H9 (cell line): ENCODE results near the gene CNNM4. TPM values are rescaled to one million over a fixed set of nuclear protein-coding genes. Genes with fewer than 3 reads are reported as not detected.

Experiments
- DNase-seq: peaks from one replicate; pipeline ENCODE4 v3.0.0-alpha.2; 2017
- H2AFZ ChIP-seq: one replicate; pipeline ENCODE4 v1.6.1; 2013; ENCODE audit warnings: mild to moderate bottlenecking, low read length, control low read depth, moderate library complexity
- H2AK5ac ChIP-seq: 2 replicates; pipeline ENCODE4 v1.6.1; 2013; ENCODE audit warnings: low read length, control low read depth, mixed read lengths; ENCODE audit not compliant: insufficient read length
- H2BK120ac ChIP-seq: one replicate; pipeline ENCODE4 v1.6.1; 2013; ENCODE audit warnings: low read depth, mild to moderate bottlenecking, low read length, control low read depth, inconsistent platforms; ENCODE audit not compliant: poor library complexity, severe bottlenecking
- H2BK12ac ChIP-seq: 2 replicates; pipeline ENCODE4 v1.6.1; 2013; ENCODE audit warnings: low read length, control low read depth, mixed read lengths, low read depth; ENCODE audit not compliant: insufficient read length
- H2BK15ac ChIP-seq: 2 replicates; pipeline ENCODE4 v1.6.1; 2013; ENCODE audit warnings: low read depth, low read length, control low read depth
- H2BK20ac ChIP-seq: one replicate; pipeline ENCODE4 v1.6.1; 2013; ENCODE audit warnings: low read depth, mild to moderate bottlenecking, low read length, control low read depth, inconsistent platforms; ENCODE audit not compliant: poor library complexity, severe bottlenecking
- H2BK5ac ChIP-seq: 2 replicates; pipeline ENCODE4 v1.6.1; 2013; ENCODE audit warnings: low read length, control low read depth, mixed read lengths; ENCODE audit not compliant: insufficient read length
- H3K14ac ChIP-seq: 2 replicates; pipeline ENCODE4 v1.6.1; 2013; ENCODE audit warnings: low read length, control low read depth; ENCODE audit not compliant: insufficient read depth
- H3K18ac ChIP-seq: 2 replicates; pipeline ENCODE4 v1.6.1; 2013; ENCODE audit warnings: low read depth, mild to moderate bottlenecking, mixed read lengths, low read length, control low read depth; ENCODE audit not compliant: insufficient read length
- H3K23ac ChIP-seq: 2 replicates; pipeline ENCODE4 v1.6.1; 2013; ENCODE audit warnings: low read length, control low read depth, mixed read lengths, low read depth; ENCODE audit not compliant: insufficient read length
- H3K23me2 ChIP-seq: 2 replicates; pipeline ENCODE4 v1.6.1; 2013; ENCODE audit warnings: low read depth, mild to moderate bottlenecking, mixed read lengths, low read length, control low read depth; ENCODE audit not compliant: insufficient read length, poor library complexity, severe bottlenecking
- H3K27ac ChIP-seq: 2 replicates; pipeline ENCODE4 v1.5.1; 2013; ENCODE audit warnings: low read length, control low read depth, mixed read lengths, low read depth; ENCODE audit not compliant: insufficient read length
- H3K27me3 ChIP-seq: 2 replicates; pipeline ENCODE4 v1.6.1; 2013; ENCODE audit warnings: low read length, control low read depth, inconsistent platforms; ENCODE audit not compliant: insufficient read depth
- H3K4ac ChIP-seq: 2 replicates; pipeline ENCODE4 v1.6.1; 2013; ENCODE audit warnings: low read depth, mild to moderate bottlenecking, control low read depth, inconsistent platforms, low read length, moderate library complexity
- H3K4me1 ChIP-seq: 2 replicates; pipeline ENCODE4 v1.6.1; 2013; ENCODE audit warnings: low read length, control low read depth, inconsistent platforms; ENCODE audit not compliant: insufficient read depth
- H3K4me2 ChIP-seq: 2 replicates; pipeline ENCODE4 v1.6.1; 2013; ENCODE audit warnings: low read length, control low read depth, mixed read lengths; ENCODE audit not compliant: insufficient read length, insufficient read depth
- H3K56ac ChIP-seq: 2 replicates; pipeline ENCODE4 v1.6.1; 2013; ENCODE audit warnings: low read depth, mild to moderate bottlenecking, mixed read lengths, low read length, control low read depth; ENCODE audit not compliant: insufficient read length
- H3K79me1 ChIP-seq: 2 replicates; pipeline ENCODE4 v1.6.1; 2013; ENCODE audit warnings: low read depth, mild to moderate bottlenecking, moderate library complexity, low read length, control low read depth, inconsistent platforms; ENCODE audit not compliant: insufficient read depth, poor library complexity, severe bottlenecking
- H3K79me2 ChIP-seq: 2 replicates; pipeline ENCODE4 v1.6.1; 2013; ENCODE audit warnings: low read length, control low read depth, inconsistent platforms; ENCODE audit not compliant: insufficient read depth
- H3K9ac ChIP-seq: 2 replicates; pipeline ENCODE4 v1.6.1; 2013; ENCODE audit warnings: low read length, control low read depth, mixed read lengths; ENCODE audit not compliant: insufficient read length; ENCODE audit errors: extremely low read depth
- H3K9me3 ChIP-seq: one replicate; pipeline ENCODE4 v1.6.1; 2013; ENCODE audit warnings: low read depth, low read length, inconsistent platforms; ENCODE audit not compliant: control insufficient read depth
- H3T11ph ChIP-seq: one replicate; pipeline ENCODE4 v1.6.1; 2013; ENCODE audit warnings: mild to moderate bottlenecking, low read length, control low read depth, inconsistent platforms
- H4K20me1 ChIP-seq: one replicate; pipeline ENCODE4 v1.6.1; 2013; ENCODE audit not compliant: control insufficient read depth, insufficient read length, insufficient read depth
- H4K5ac ChIP-seq: 2 replicates; pipeline ENCODE4 v1.6.1; 2013; ENCODE audit warnings: low read depth, mild to moderate bottlenecking, mixed read lengths, low read length, control low read depth; ENCODE audit not compliant: insufficient read length
- H4K8ac ChIP-seq: replicated peaks from 2 replicates; pipeline ENCODE4 v1.6.1; 2013; ENCODE audit warnings: low read length, control low read depth, mixed read lengths, low read depth; ENCODE audit not compliant: insufficient read length
- H4K91ac ChIP-seq: 2 replicates; pipeline ENCODE4 v1.6.1; 2013; ENCODE audit warnings: low read depth, mild to moderate bottlenecking, moderate library complexity, mixed read lengths, low read length, control low read depth; ENCODE audit not compliant: insufficient read length
- H3K27ac Mint-ChIP-seq, 3 experiments: 2 replicates in 2 of 3; 3 replicates in 1 of 3; pipeline ENCODE4 v1.8.0; 2020 to 2021; ENCODE audit warnings: mixed read lengths in 3 of 3, mild to moderate bottlenecking in 1 of 3, moderate library complexity in 1 of 3
- H3K27me3 Mint-ChIP-seq: 2 replicates; pipeline ENCODE4 v1.8.0; 2021; ENCODE audit warnings: low read depth, mild to moderate bottlenecking, moderate library complexity, mixed read lengths
- H3K36me3 Mint-ChIP-seq, 3 experiments: 2 replicates in 2 of 3; 3 replicates in 1 of 3; pipeline ENCODE4 v1.8.0; 2020 to 2021; ENCODE audit warnings: low read depth in 3 of 3, mixed read lengths in 3 of 3; ENCODE audit not compliant: insufficient read depth in 1 of 3
- H3K4me1 Mint-ChIP-seq, 2 experiments: 2 replicates each; pipeline ENCODE4 v1.8.0; 2020; ENCODE audit warnings: mixed read lengths in 2 of 2
- H3K4me3 Mint-ChIP-seq, 2 experiments: 2 replicates in 1 of 2; 3 replicates in 1 of 2; pipeline ENCODE4 v1.8.0; 2020 to 2021; ENCODE audit warnings: mild to moderate bottlenecking in 2 of 2, mixed read lengths in 2 of 2, moderate library complexity in 1 of 2
- H3K9me3 Mint-ChIP-seq, 2 experiments: 2 replicates in 1 of 2; 3 replicates in 1 of 2; pipeline ENCODE4 v1.8.0; 2020; ENCODE audit warnings: mild to moderate bottlenecking in 2 of 2, mixed read lengths in 2 of 2, moderate library complexity in 1 of 2
- CTCF ChIP-seq: fragments of 200-600 bp; sonication (generic); conservative IDR thresholded peaks from 3 replicates; pipeline ENCODE4 v1.8.0; 2021; ENCODE audit warnings: antibody characterized with exemption, mild to moderate bottlenecking
- WGBS: extraction: QIAGEN DNeasy Blood & Tissue Kit; methylation state at CpG from one replicate; pipeline ENCODE4 v1.1.7; 2013; ENCODE audit warnings: missing lambda C conversion rate, low lambda C conversion rate, mixed read lengths; ENCODE audit not compliant: insufficient read length; ENCODE audit errors: extremely low coverage; 5-methylcytosine and 5-hydroxymethylcytosine counted together
- total RNA-seq: library from RNA; stranded (reverse); gene quantifications from 2 replicates; pipeline ENCODE4 v1.2.1, GENCODE V29; 2021

Gene CNNM4
- total RNA-seq, 1 experiment from 2014 or later: 8.5 TPM

- H2BK20ac ChIP-seq: no peak overlapping the region
- no peak overlapping the region for H2BK120ac ChIP-seq
- H3K9me3 Mint-ChIP-seq: no peaks in the 10 kb centered on the region
- H3T11ph ChIP-seq: no peak overlapping the region
- no peaks in the 10 kb centered on the region for H3K9me3 ChIP-seq
- no peak overlapping the region for H3K9ac ChIP-seq
- no peak overlapping the region for H2BK15ac ChIP-seq
- H3K4me1 Mint-ChIP-seq: no peaks in the 10 kb centered on the region
- no peak overlapping the region for H2BK12ac ChIP-seq
- no peaks in the 10 kb centered on the region for H3K79me1 ChIP-seq
- no peak overlapping the region for H2AK5ac ChIP-seq
- no peak overlapping the region for H3K27ac Mint-ChIP-seq
- H4K20me1 ChIP-seq: no peaks in the 10 kb centered on the region
- peaks cover 12 to 29% (median 19%) of the 10 kb centered on the region in 3 experiments; a peak in 6 of 7 replicates for H3K36me3 Mint-ChIP-seq
- TF ChIP-seq CTCF: no peak
- H3K23me2 ChIP-seq: no peaks in the 10 kb centered on the region
- H4K5ac ChIP-seq: no peak overlapping the region
- H3K4me1 ChIP-seq: no peaks in the 10 kb centered on the region
- no peak overlapping the region for H2AFZ ChIP-seq
- no peak for DNase-seq
- H3K56ac ChIP-seq: no peak overlapping the region
- no peak overlapping the region for H3K27ac ChIP-seq
- H4K8ac ChIP-seq: no peak overlapping the region
- WGBS: no CpG with 5 or more reads among the region's 5 CpGs
- no peak overlapping the region for H4K91ac ChIP-seq
- H3K23ac ChIP-seq: no peak overlapping the region
- H3K4me2 ChIP-seq: no peak overlapping the region
- H3K27me3 ChIP-seq: no peaks in the 10 kb centered on the region
- H3K4me3 Mint-ChIP-seq: no peak overlapping the region
- no peaks in the 10 kb centered on the region for H3K79me2 ChIP-seq
- H3K27me3 Mint-ChIP-seq: no peaks in the 10 kb centered on the region
- no peak overlapping the region for H3K4ac ChIP-seq
- H3K14ac ChIP-seq: no peak overlapping the region
- H3K18ac ChIP-seq: no peak overlapping the region
- H2BK5ac ChIP-seq: no peak overlapping the region
Measured at GRCh38 chr2:96715658-96716057, 45.0 kb upstream of the CNNM4 start.
